H9 (cell line): ENCODE results near the gene RALBP1. TPM values are rescaled to one million over a fixed set of nuclear protein-coding genes. Genes with fewer than 3 reads are reported as not detected.

Experiments
- DNase-seq: peaks from one replicate; pipeline ENCODE4 v3.0.0-alpha.2; 2017
- H2AFZ ChIP-seq: one replicate; pipeline ENCODE4 v1.6.1; 2013; ENCODE audit warnings: mild to moderate bottlenecking, low read length, control low read depth, moderate library complexity
- H2AK5ac ChIP-seq: 2 replicates; pipeline ENCODE4 v1.6.1; 2013; ENCODE audit warnings: low read length, control low read depth, mixed read lengths; ENCODE audit not compliant: insufficient read length
- H2BK120ac ChIP-seq: one replicate; pipeline ENCODE4 v1.6.1; 2013; ENCODE audit warnings: low read depth, mild to moderate bottlenecking, low read length, control low read depth, inconsistent platforms; ENCODE audit not compliant: poor library complexity, severe bottlenecking
- H2BK12ac ChIP-seq: 2 replicates; pipeline ENCODE4 v1.6.1; 2013; ENCODE audit warnings: low read length, control low read depth, mixed read lengths, low read depth; ENCODE audit not compliant: insufficient read length
- H2BK15ac ChIP-seq: 2 replicates; pipeline ENCODE4 v1.6.1; 2013; ENCODE audit warnings: low read depth, low read length, control low read depth
- H2BK20ac ChIP-seq: one replicate; pipeline ENCODE4 v1.6.1; 2013; ENCODE audit warnings: low read depth, mild to moderate bottlenecking, low read length, control low read depth, inconsistent platforms; ENCODE audit not compliant: poor library complexity, severe bottlenecking
- H2BK5ac ChIP-seq: 2 replicates; pipeline ENCODE4 v1.6.1; 2013; ENCODE audit warnings: low read length, control low read depth, mixed read lengths; ENCODE audit not compliant: insufficient read length
- H3K14ac ChIP-seq: 2 replicates; pipeline ENCODE4 v1.6.1; 2013; ENCODE audit warnings: low read length, control low read depth; ENCODE audit not compliant: insufficient read depth
- H3K18ac ChIP-seq: 2 replicates; pipeline ENCODE4 v1.6.1; 2013; ENCODE audit warnings: low read depth, mild to moderate bottlenecking, mixed read lengths, low read length, control low read depth; ENCODE audit not compliant: insufficient read length
- H3K23ac ChIP-seq: 2 replicates; pipeline ENCODE4 v1.6.1; 2013; ENCODE audit warnings: low read length, control low read depth, mixed read lengths, low read depth; ENCODE audit not compliant: insufficient read length
- H3K23me2 ChIP-seq: 2 replicates; pipeline ENCODE4 v1.6.1; 2013; ENCODE audit warnings: low read depth, mild to moderate bottlenecking, mixed read lengths, low read length, control low read depth; ENCODE audit not compliant: insufficient read length, poor library complexity, severe bottlenecking
- H3K27ac ChIP-seq: 2 replicates; pipeline ENCODE4 v1.5.1; 2013; ENCODE audit warnings: low read length, control low read depth, mixed read lengths, low read depth; ENCODE audit not compliant: insufficient read length
- H3K27me3 ChIP-seq: 2 replicates; pipeline ENCODE4 v1.6.1; 2013; ENCODE audit warnings: low read length, control low read depth, inconsistent platforms; ENCODE audit not compliant: insufficient read depth
- H3K4ac ChIP-seq: 2 replicates; pipeline ENCODE4 v1.6.1; 2013; ENCODE audit warnings: low read depth, mild to moderate bottlenecking, control low read depth, inconsistent platforms, low read length, moderate library complexity
- H3K4me1 ChIP-seq: 2 replicates; pipeline ENCODE4 v1.6.1; 2013; ENCODE audit warnings: low read length, control low read depth, inconsistent platforms; ENCODE audit not compliant: insufficient read depth
- H3K4me2 ChIP-seq: 2 replicates; pipeline ENCODE4 v1.6.1; 2013; ENCODE audit warnings: low read length, control low read depth, mixed read lengths; ENCODE audit not compliant: insufficient read length, insufficient read depth
- H3K56ac ChIP-seq: 2 replicates; pipeline ENCODE4 v1.6.1; 2013; ENCODE audit warnings: low read depth, mild to moderate bottlenecking, mixed read lengths, low read length, control low read depth; ENCODE audit not compliant: insufficient read length
- H3K79me1 ChIP-seq: 2 replicates; pipeline ENCODE4 v1.6.1; 2013; ENCODE audit warnings: low read depth, mild to moderate bottlenecking, moderate library complexity, low read length, control low read depth, inconsistent platforms; ENCODE audit not compliant: insufficient read depth, poor library complexity, severe bottlenecking
- H3K79me2 ChIP-seq: 2 replicates; pipeline ENCODE4 v1.6.1; 2013; ENCODE audit warnings: low read length, control low read depth, inconsistent platforms; ENCODE audit not compliant: insufficient read depth
- H3K9ac ChIP-seq: 2 replicates; pipeline ENCODE4 v1.6.1; 2013; ENCODE audit warnings: low read length, control low read depth, mixed read lengths; ENCODE audit not compliant: insufficient read length; ENCODE audit errors: extremely low read depth
- H3K9me3 ChIP-seq: one replicate; pipeline ENCODE4 v1.6.1; 2013; ENCODE audit warnings: low read depth, low read length, inconsistent platforms; ENCODE audit not compliant: control insufficient read depth
- H3T11ph ChIP-seq: one replicate; pipeline ENCODE4 v1.6.1; 2013; ENCODE audit warnings: mild to moderate bottlenecking, low read length, control low read depth, inconsistent platforms
- H4K20me1 ChIP-seq: one replicate; pipeline ENCODE4 v1.6.1; 2013; ENCODE audit not compliant: control insufficient read depth, insufficient read length, insufficient read depth
- H4K5ac ChIP-seq: 2 replicates; pipeline ENCODE4 v1.6.1; 2013; ENCODE audit warnings: low read depth, mild to moderate bottlenecking, mixed read lengths, low read length, control low read depth; ENCODE audit not compliant: insufficient read length
- H4K8ac ChIP-seq: replicated peaks from 2 replicates; pipeline ENCODE4 v1.6.1; 2013; ENCODE audit warnings: low read length, control low read depth, mixed read lengths, low read depth; ENCODE audit not compliant: insufficient read length
- H4K91ac ChIP-seq: 2 replicates; pipeline ENCODE4 v1.6.1; 2013; ENCODE audit warnings: low read depth, mild to moderate bottlenecking, moderate library complexity, mixed read lengths, low read length, control low read depth; ENCODE audit not compliant: insufficient read length
- H3K27ac Mint-ChIP-seq, 3 experiments: 2 replicates in 2 of 3; 3 replicates in 1 of 3; pipeline ENCODE4 v1.8.0; 2020 to 2021; ENCODE audit warnings: mixed read lengths in 3 of 3, mild to moderate bottlenecking in 1 of 3, moderate library complexity in 1 of 3
- H3K27me3 Mint-ChIP-seq: 2 replicates; pipeline ENCODE4 v1.8.0; 2021; ENCODE audit warnings: low read depth, mild to moderate bottlenecking, moderate library complexity, mixed read lengths
- H3K36me3 Mint-ChIP-seq, 3 experiments: 2 replicates in 2 of 3; 3 replicates in 1 of 3; pipeline ENCODE4 v1.8.0; 2020 to 2021; ENCODE audit warnings: low read depth in 3 of 3, mixed read lengths in 3 of 3; ENCODE audit not compliant: insufficient read depth in 1 of 3
- H3K4me1 Mint-ChIP-seq, 2 experiments: 2 replicates each; pipeline ENCODE4 v1.8.0; 2020; ENCODE audit warnings: mixed read lengths in 2 of 2
- H3K4me3 Mint-ChIP-seq, 2 experiments: 2 replicates in 1 of 2; 3 replicates in 1 of 2; pipeline ENCODE4 v1.8.0; 2020 to 2021; ENCODE audit warnings: mild to moderate bottlenecking in 2 of 2, mixed read lengths in 2 of 2, moderate library complexity in 1 of 2
- H3K9me3 Mint-ChIP-seq, 2 experiments: 2 replicates in 1 of 2; 3 replicates in 1 of 2; pipeline ENCODE4 v1.8.0; 2020; ENCODE audit warnings: mild to moderate bottlenecking in 2 of 2, mixed read lengths in 2 of 2, moderate library complexity in 1 of 2
- WGBS: extraction: QIAGEN DNeasy Blood & Tissue Kit; methylation state at CpG from one replicate; pipeline ENCODE4 v1.1.7; 2013; ENCODE audit warnings: missing lambda C conversion rate, low lambda C conversion rate, mixed read lengths; ENCODE audit not compliant: insufficient read length; ENCODE audit errors: extremely low coverage; 5-methylcytosine and 5-hydroxymethylcytosine counted together
- total RNA-seq: library from RNA; stranded (reverse); gene quantifications from 2 replicates; pipeline ENCODE4 v1.2.1, GENCODE V29; 2021
- TF ChIP-seq, protein P1 (sequence below): fragments of 200-600 bp; sonication (generic); conservative IDR thresholded peaks from 3 replicates; pipeline ENCODE4 v1.8.0; 2021; ENCODE audit warnings: antibody characterized with exemption, mild to moderate bottlenecking

RALBP1 gene
- total RNA-seq, 1 experiment from 2014 or later = 51.0 TPM

DNA sequence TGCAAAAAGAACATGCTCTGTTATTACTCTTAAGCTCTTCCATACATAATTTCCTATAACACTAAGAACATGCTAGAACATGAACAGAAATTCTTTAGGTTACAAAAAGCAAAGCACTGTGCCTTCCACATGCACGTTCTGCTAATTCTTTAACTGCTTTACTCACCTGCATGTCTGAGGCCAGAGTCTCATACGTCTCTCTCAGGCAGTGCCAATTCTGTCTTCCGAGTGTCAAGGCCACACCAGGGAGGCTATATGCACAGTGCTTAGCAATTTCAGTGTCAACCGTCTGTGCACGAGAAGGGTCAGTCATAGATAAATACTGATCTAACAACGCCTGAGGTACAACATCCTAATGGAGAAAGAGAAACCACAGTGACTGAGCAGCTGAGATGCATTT lies 83.9 kb downstream of the RALBP1 start:
- Histone ChIP-seq H3K23me2 (no peaks in the 10 kb centered on the region), H3K79me2 (no peaks in the 10 kb centered on the region), H3T11ph (no peak overlapping the region), H3K4me2 (no peak overlapping the region), H2BK20ac (no peak overlapping the region), H2BK15ac (0 out of 2 replicates have a peak overlapping the region, but pooled peaks have one; percentile 41), H3K9me3 (no peaks in the 10 kb centered on the region), H3K14ac (no peak overlapping the region), H3K18ac (no peak overlapping the region), H3K4ac (no peak overlapping the region), H2AFZ (no peak overlapping the region), H3K56ac (no peak overlapping the region), H2BK120ac (no peak overlapping the region), H2BK12ac (no peak overlapping the region), H3K79me1 (no peaks in the 10 kb centered on the region), H3K27ac (no peak overlapping the region), H3K9ac (no peak overlapping the region), H4K5ac (no peak overlapping the region), H4K8ac (no peak overlapping the region), H3K4me1 (no peaks in the 10 kb centered on the region), H3K23ac (no peak overlapping the region), H2BK5ac (no peak overlapping the region), H4K91ac (no peak overlapping the region), H4K20me1 (no peaks in the 10 kb centered on the region), H2AK5ac (no peak overlapping the region), H3K27me3 (no peaks in the 10 kb centered on the region)
- Mint-ChIP-seq H3K27ac (no peak overlapping the region), H3K4me3 (no peak overlapping the region), H3K9me3 (no peaks in the 10 kb centered on the region), H3K27me3 (no peaks in the 10 kb centered on the region), H3K36me3 (peaks cover 36 to 82% (median 79%) of the 10 kb centered on the region in 3 experiments), H3K4me1 (no peaks in the 10 kb centered on the region)
- TF ChIP-seq, protein P1, sequence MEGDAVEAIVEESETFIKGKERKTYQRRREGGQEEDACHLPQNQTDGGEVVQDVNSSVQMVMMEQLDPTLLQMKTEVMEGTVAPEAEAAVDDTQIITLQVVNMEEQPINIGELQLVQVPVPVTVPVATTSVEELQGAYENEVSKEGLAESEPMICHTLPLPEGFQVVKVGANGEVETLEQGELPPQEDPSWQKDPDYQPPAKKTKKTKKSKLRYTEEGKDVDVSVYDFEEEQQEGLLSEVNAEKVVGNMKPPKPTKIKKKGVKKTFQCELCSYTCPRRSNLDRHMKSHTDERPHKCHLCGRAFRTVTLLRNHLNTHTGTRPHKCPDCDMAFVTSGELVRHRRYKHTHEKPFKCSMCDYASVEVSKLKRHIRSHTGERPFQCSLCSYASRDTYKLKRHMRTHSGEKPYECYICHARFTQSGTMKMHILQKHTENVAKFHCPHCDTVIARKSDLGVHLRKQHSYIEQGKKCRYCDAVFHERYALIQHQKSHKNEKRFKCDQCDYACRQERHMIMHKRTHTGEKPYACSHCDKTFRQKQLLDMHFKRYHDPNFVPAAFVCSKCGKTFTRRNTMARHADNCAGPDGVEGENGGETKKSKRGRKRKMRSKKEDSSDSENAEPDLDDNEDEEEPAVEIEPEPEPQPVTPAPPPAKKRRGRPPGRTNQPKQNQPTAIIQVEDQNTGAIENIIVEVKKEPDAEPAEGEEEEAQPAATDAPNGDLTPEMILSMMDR = no peak
- no CpG with 5 or more reads among the region's 6 CpGs for whole genome bisulfite sequencing
- DNase-seq = no peak
